HEK293T (cell line): ENCODE results near the gene GALT.

Source experiments
- BHLHE40 ChIP-seq: fragments of 450-650 bp; IDR thresholded peaks from 2 replicates; pipeline ENCODE4 v1.6.1; 2016; ENCODE audit warnings: mild to moderate bottlenecking, moderate library complexity, borderline replicate concordance
- FOXK2 ChIP-seq: fragments of 450-650 bp; IDR thresholded peaks from 2 replicates; pipeline ENCODE4 v1.6.1; 2016; ENCODE audit warnings: mild to moderate bottlenecking
- SUZ12 ChIP-seq: fragments of 450-650 bp; IDR thresholded peaks from 2 replicates; pipeline ENCODE4 v1.6.1; 2016; ENCODE audit warnings: mild to moderate bottlenecking
- TARDBP ChIP-seq: fragments of 450-650 bp; IDR thresholded peaks from 2 replicates; pipeline ENCODE4 v1.6.1; 2016

DNA sequence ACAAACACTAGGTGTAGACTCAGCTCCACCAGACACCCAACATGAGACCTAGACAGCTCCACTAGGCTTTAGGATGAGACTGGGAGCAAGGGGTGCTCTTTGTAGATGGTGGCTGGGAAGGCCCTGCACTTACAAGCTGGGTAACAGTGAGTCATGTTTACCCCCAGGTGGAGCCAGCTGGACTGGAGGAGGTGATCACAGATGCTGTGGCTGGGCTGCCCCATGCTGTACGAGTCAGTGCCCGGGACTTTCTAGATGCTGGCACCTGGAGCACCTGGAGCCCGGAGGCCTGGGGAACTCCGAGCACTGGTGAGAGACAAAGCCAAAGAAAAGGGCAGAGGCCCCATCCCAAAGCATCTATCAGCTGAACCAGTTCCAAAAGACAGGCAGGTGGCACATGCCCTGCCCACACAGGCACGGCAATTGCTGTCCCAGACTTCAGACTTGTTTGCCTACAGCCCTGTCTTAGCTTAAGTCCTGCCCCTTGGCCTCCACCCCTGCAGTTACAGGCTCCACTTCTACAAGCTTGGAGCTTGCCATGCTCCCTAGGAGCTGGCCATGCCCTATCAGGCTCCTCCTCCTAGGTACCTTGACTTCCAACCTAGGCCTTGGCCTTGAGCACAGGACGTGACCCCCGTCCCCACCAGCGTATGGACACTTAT, 13.2 kb downstream of the GALT start:
- TF ChIP-seq FOXK2 (no peak), TARDBP (no peak), BHLHE40 (no peak), SUZ12 (no peak)
